Tongue (tissue), 2 donors: ENCODE measurements around the gene FAM216A. TPM values are rescaled to one million over a fixed set of nuclear protein-coding genes. Genes with fewer than 3 reads are reported as not detected.
"Not testable (repeated sequence)": the region's sequence is repeated elsewhere in the genome, so short reads cannot be mapped to it uniquely, and the experiment has no call there.

ENCODE experiments used
- DNase-seq: peaks from one replicate; pipeline ENCODE4 v3.0.0-alpha.2; 2015
- total RNA-seq: library from RNA; depleted of rRNA; stranded (reverse); fragments of >200 nt; gene quantifications from one replicate; pipeline ENCODE4 v1.2.3, GENCODE V29; 2014

FAM216A gene
- total RNA-seq, 1 donor from 2014 or later, result 8.0 TPM

- peak; percentile 73 for DNase-seq
These were observed 32.7 kb downstream of the FAM216A start for GRCh38 chr12:110501399-110501751.

- DNase-seq, result peak; percentile 99
These were observed 33.4 kb downstream of the FAM216A start, which contains the start of the genes RAD9B and VPS29 for GRCh38 chr12:110501752-110502738. RAD9B (plus strand) TSS chr12:110502331; CDS start chr12:110502338, 7 bp downstream. VPS29 (minus strand) TSS chr12:110502111; CDS start chr12:110502051, 60 bp downstream.

- DNase-seq, result no peak
These were observed 34.8 kb downstream of the FAM216A start for GRCh38 chr12:110503432-110503831.

- no peak for DNase-seq
These were observed 36.7 kb downstream of the FAM216A start for GRCh38 chr12:110505332-110505731.

GRCh38 chr12:110508071-110508586 lies 39.5 kb downstream of the FAM216A start:
- DNase-seq, result no peak

GRCh38 chr12:110513842-110514241 lies 45.2 kb downstream of the FAM216A start:
- DNase-seq, result no peak

GRCh38 chr12:110514363-110514762 lies 45.7 kb downstream of the FAM216A start:
- no peak for DNase-seq

GRCh38 chr12:110516995-110517394 lies 48.4 kb downstream of the FAM216A start:
- DNase-seq, result no peak

- not testable (repeated sequence) for DNase-seq
These were observed 49.4 kb downstream of the FAM216A start for GRCh38 chr12:110518014-110518413.

GRCh38 chr12:110520876-110521712 lies 52.4 kb downstream of the FAM216A start:
- not testable (repeated sequence) for DNase-seq

GRCh38 chr12:110528277-110528839 lies 59.7 kb downstream of the FAM216A start:
- DNase-seq, result no peak

- no peak for DNase-seq
These were observed 61.9 kb downstream of the FAM216A start for GRCh38 chr12:110530511-110530910.

- no peak for DNase-seq
These were observed 63.2 kb downstream of the FAM216A start for GRCh38 chr12:110531741-110532333.

- DNase-seq, result no peak
These were observed 64.0 kb downstream of the FAM216A start for GRCh38 chr12:110532644-110533043.

GRCh38 chr12:110533607-110534006 lies 65.0 kb downstream of the FAM216A start:
- DNase-seq, result no peak

- no peak for DNase-seq
These were observed 66.2 kb downstream of the FAM216A start for GRCh38 chr12:110534811-110535210.

- DNase-seq, result peak; percentile 30
These were observed 68.4 kb downstream of the FAM216A start for GRCh38 chr12:110536834-110537604.

- peak; percentile 45 for DNase-seq
These were observed 69.2 kb downstream of the FAM216A start for GRCh38 chr12:110537605-110538409.

GRCh38 chr12:110538869-110539622 lies 70.4 kb downstream of the FAM216A start:
- DNase-seq, result no peak
